OCI-LY7 (cell line): ENCODE measurements around the gene NCKIPSD. TPM values are rescaled to one million over a fixed set of nuclear protein-coding genes. Genes with fewer than 3 reads are reported as not detected.
A peak's percentile ranks its signal among the peaks of the same experiment; 100 is the strongest.

Experiments
- BruUV-seq: library from RNA; stranded (reverse); fragments of 400-500 nt; replicated peaks from 2 replicates; lab custom pipeline; 2021; lab: Mats Ljungman, UMichigan
- CTCF ChIA-PET: fragments of 300-600 bp; sonication (Branson Sonifier 250); formaldehyde crosslinking; loops from one replicate; lab custom pipeline; 2022; ENCODE audit warnings: antibody characterized with exemption; ENCODE audit not compliant: unreplicated experiment; lab: Charles Lee
- POLR2A ChIA-PET: fragments of 300-600 bp; sonication (Branson Sonifier 250); formaldehyde crosslinking; loops from one replicate; lab custom pipeline; 2022; ENCODE audit warnings: antibody characterized with exemption; lab: Charles Lee
- DNase-seq: peaks from one replicate; pipeline ENCODE4 v3.0.0-alpha.2; 2015; ENCODE audit warnings: low spot score
- H2AFZ ChIP-seq: fragments of 200-600 bp; sonication (generic), shearing (Covaris generic); 2 replicates; pipeline ENCODE4 v1.6.1; 2014; ENCODE audit warnings: mild to moderate bottlenecking, antibody characterized with exemption, low read length, moderate library complexity
- H3K27ac ChIP-seq: fragments of 200-600 bp; sonication (generic); 2 replicates; pipeline ENCODE4 v1.5.1; 2014; ENCODE audit warnings: mixed run types, low read depth, mild to moderate bottlenecking, moderate library complexity, low read length, inconsistent platforms; ENCODE audit not compliant: poor library complexity, severe bottlenecking
- H3K36me3 ChIP-seq: fragments of 200-600 bp; sonication (generic); 2 replicates; pipeline ENCODE4 v1.6.1; 2014; ENCODE audit warnings: mild to moderate bottlenecking, antibody characterized with exemption, low read length, moderate library complexity, mixed read lengths; ENCODE audit not compliant: insufficient read depth
- H3K4me1 ChIP-seq: fragments of 200-600 bp; sonication (generic); 2 replicates; pipeline ENCODE4 v1.5.1; 2014; ENCODE audit warnings: mild to moderate bottlenecking, low read length; ENCODE audit not compliant: insufficient read depth, poor library complexity, severe bottlenecking
- H3K4me2 ChIP-seq: fragments of 200-600 bp; sonication (generic); 2 replicates; pipeline ENCODE4 v1.6.1; 2014; ENCODE audit warnings: mild to moderate bottlenecking, low read length
- H3K4me3 ChIP-seq: fragments of 200-600 bp; sonication (generic); 2 replicates; pipeline ENCODE4 v1.5.1; 2014; ENCODE audit warnings: mild to moderate bottlenecking, low read depth, low read length; ENCODE audit not compliant: poor library complexity, severe bottlenecking
- H3K79me2 ChIP-seq: fragments of 200-600 bp; sonication (generic); 2 replicates; pipeline ENCODE4 v1.6.1; 2016; ENCODE audit warnings: low read depth, mild to moderate bottlenecking, low read length, moderate library complexity, mixed read lengths; ENCODE audit not compliant: insufficient read depth
- H3K9me2 ChIP-seq: fragments of 200-600 bp; sonication (generic); 2 replicates; pipeline ENCODE4 v1.6.1; 2016; ENCODE audit warnings: mild to moderate bottlenecking, low read length, mixed read lengths; ENCODE audit not compliant: insufficient read depth
- H3K9me3 ChIP-seq: fragments of 200-600 bp; sonication (generic); 2 replicates; pipeline ENCODE4 v1.6.1; 2014; ENCODE audit warnings: mild to moderate bottlenecking, mixed run types, low read length, mixed read lengths
- H4K20me1 ChIP-seq: fragments of 200-600 bp; sonication (generic); 2 replicates; pipeline ENCODE4 v1.6.1; 2014; ENCODE audit warnings: mild to moderate bottlenecking, antibody characterized with exemption, low read length, moderate library complexity, mixed read lengths; ENCODE audit not compliant: insufficient read depth
- CTCF ChIP-seq: fragments of 200-600 bp; sonication (generic); conservative IDR thresholded peaks from 2 replicates; pipeline ENCODE4 v1.5.1; 2014; ENCODE audit warnings: mild to moderate bottlenecking, antibody characterized with exemption, low read length, moderate library complexity, mixed read lengths
- EZH2phosphoT487 ChIP-seq: fragments of 200-600 bp; sonication (generic); IDR thresholded peaks from 2 replicates; pipeline ENCODE4 v1.6.1; 2018; ENCODE audit warnings: low read depth, borderline replicate concordance, mild to moderate bottlenecking, mixed run types, antibody characterized with exemption, low read length, moderate library complexity, mixed read lengths
- intact Hi-C: fragments of 100-400 bp; cut with micrococcal nuclease; formaldehyde crosslinking; loops from one replicate; pipeline ENCODE4 v1.10.0; 2022; ENCODE audit not compliant: unreplicated experiment
- total RNA-seq, 2 experiments: library from RNA; depleted of rRNA in 1 of 2; stranded (reverse); fragments of >200 nt in 1 of 2; shearing (Covaris generic) in 1 of 2; gene quantifications; 2 replicates each; pipeline ENCODE4 v1.2.3, GENCODE V29; 2014 to 2022

The NCKIPSD gene
- total RNA-seq, 2 experiments from 2014 or later: 34.8 to 39.9 TPM

GRCh38 chr3:48700731-48701405 is 15.2 kb upstream of the NCKIPSD start:
- no peak overlapping the region for H3K4me2 ChIP-seq
- H3K9me3 ChIP-seq: no peaks in the 10 kb centered on the region
- DNase-seq: no peak
- no peak overlapping the region for H3K27ac ChIP-seq
- no peak for TF ChIP-seq EZH2phosphoT487
- no peak for TF ChIP-seq CTCF
- H3K9me2 ChIP-seq: no peaks in the 10 kb centered on the region
- CTCF ChIA-PET: no interaction called here
- POLR2A ChIA-PET: interaction anchor here (0.7 kb wide), 1 partner anchor 25 kb away, joined by 6 read pairs; no protein-coding TSS in a partner anchor
- H4K20me1 ChIP-seq: peaks cover 4% of the 10 kb centered on the region; the same call in 1 of the 2 replicates
- peaks cover 80% of the 10 kb centered on the region for H3K36me3 ChIP-seq
- no peak overlapping the region for H3K4me3 ChIP-seq
- peaks cover 90% of the 10 kb centered on the region for H3K79me2 ChIP-seq
- intact Hi-C loops: no loop called here
- BruUV-seq: no TSS peak
- H3K4me1 ChIP-seq: no peaks in the 10 kb centered on the region
- H2AFZ ChIP-seq: no peak overlapping the region

GRCh38 chr3:48698891-48699290 is 13.2 kb upstream of the NCKIPSD start:
- H4K20me1 ChIP-seq: peaks cover 4% of the 10 kb centered on the region; the same call in 1 of the 2 replicates
- H3K36me3 ChIP-seq: peaks cover 81% of the 10 kb centered on the region
- DNase-seq: no peak
- intact Hi-C loops: no loop called here
- no peaks in the 10 kb centered on the region for H3K9me3 ChIP-seq
- TF ChIP-seq CTCF (no peak), EZH2phosphoT487 (no peak)
- H3K27ac ChIP-seq: no peak overlapping the region
- no TSS peak for BruUV-seq
- POLR2A ChIA-PET: interaction anchor here (0.6 kb wide), 1 partner anchor 240 kb away, joined by 3 read pairs; no protein-coding TSS in a partner anchor
- H3K79me2 ChIP-seq: peaks cover 75% of the 10 kb centered on the region
- no peak overlapping the region for H2AFZ ChIP-seq
- no peak overlapping the region for H3K4me3 ChIP-seq
- no peaks in the 10 kb centered on the region for H3K4me1 ChIP-seq
- CTCF ChIA-PET: interaction anchor here (0.7 kb wide), 1 partner anchor 249 kb away, joined by 3 read pairs; no protein-coding TSS in a partner anchor
- H3K9me2 ChIP-seq: no peaks in the 10 kb centered on the region
- no peak overlapping the region for H3K4me2 ChIP-seq

GRCh38 chr3:48697952-48698351 is 12.2 kb upstream of the NCKIPSD start:
- H2AFZ ChIP-seq: no peak overlapping the region
- ChIA-PET POLR2A (interaction anchor here (1.0 kb wide), 1 partner anchor 10 kb away, joined by 3 read pairs; no protein-coding TSS in a partner anchor), CTCF (no interaction called here)
- no peak overlapping the region for H3K27ac ChIP-seq
- no peaks in the 10 kb centered on the region for H3K9me3 ChIP-seq
- H3K9me2 ChIP-seq: no peaks in the 10 kb centered on the region
- peaks cover 87% of the 10 kb centered on the region for H3K36me3 ChIP-seq
- no peak for TF ChIP-seq EZH2phosphoT487
- peak; percentile 46 for TF ChIP-seq CTCF
- peaks cover 4% of the 10 kb centered on the region; the same call in 1 of the 2 replicates for H4K20me1 ChIP-seq
- H3K79me2 ChIP-seq: peaks cover 65% of the 10 kb centered on the region
- BruUV-seq: no TSS peak
- no peak for DNase-seq
- H3K4me1 ChIP-seq: no peaks in the 10 kb centered on the region
- H3K4me3 ChIP-seq: no peak overlapping the region
- intact Hi-C loops: no loop called here
- no peak overlapping the region for H3K4me2 ChIP-seq
